IMR-90 (cell line): ENCODE data around the gene MYT1. TPM values are rescaled to one million over a fixed set of nuclear protein-coding genes. Genes with fewer than 3 reads are reported as not detected.
"Not testable (repeated sequence)": the region's sequence is repeated elsewhere in the genome, so short reads cannot be mapped to it uniquely, and the experiment has no call there.

Source experiments
- ATAC-seq: fragments of 200-7000 bp; cut with Tn5 transposase; 2 replicates; pipeline ENCODE4 v1.9.1; 2020; ENCODE audit warnings: low read depth, mild to moderate bottlenecking, moderate library complexity
- BruUV-seq: library from RNA; stranded (reverse); fragments of 400-500 nt; replicated peaks from 2 replicates; lab custom pipeline; 2021; lab: Mats Ljungman, UMichigan
- CTCF ChIA-PET: fragments of 300-600 bp; formaldehyde crosslinking; extraction: SDS; loops from one replicate; lab custom pipeline; 2021; ENCODE audit warnings: antibody characterized with exemption; lab: Yijun Ruan, JAX
- POLR2A ChIA-PET: fragments of 300-600 bp; sonication (Branson Sonifier 250); formaldehyde crosslinking; loops from one replicate; lab custom pipeline; 2022; ENCODE audit warnings: antibody characterized with exemption; ENCODE audit not compliant: unreplicated experiment; lab: Charles Lee
- DNase-seq: peaks from one replicate; pipeline ENCODE4 v3.0.0; 2013
- H2AFZ ChIP-seq: replicated peaks from 2 replicates; pipeline ENCODE3; 2013; ENCODE audit warnings: low read length, mild to moderate bottlenecking; ENCODE audit not compliant: poor library complexity
- H2AK5ac ChIP-seq: 2 replicates; pipeline ENCODE4 v1.6.1; 2013; ENCODE audit warnings: low read depth, low read length, inconsistent platforms
- H2AK9ac ChIP-seq: replicated peaks from 2 replicates; pipeline ENCODE3; 2013; ENCODE audit warnings: mild to moderate bottlenecking, low read depth, low read length, moderate library complexity; ENCODE audit not compliant: poor library complexity
- H2BK120ac ChIP-seq: 2 replicates; pipeline ENCODE4 v1.6.1; 2013; ENCODE audit warnings: low read depth, low read length, inconsistent platforms
- H2BK15ac ChIP-seq: 3 replicates; pipeline ENCODE4 v1.6.1; 2013; ENCODE audit warnings: low read depth, low read length, inconsistent platforms
- H2BK20ac ChIP-seq: 2 replicates; pipeline ENCODE4 v1.6.1; 2013; ENCODE audit warnings: low read depth, mild to moderate bottlenecking, inconsistent platforms, low read length, moderate library complexity
- H2BK5ac ChIP-seq: 2 replicates; pipeline ENCODE4 v1.6.1; 2013; ENCODE audit warnings: mild to moderate bottlenecking, low read depth, low read length, inconsistent platforms; ENCODE audit not compliant: poor library complexity, severe bottlenecking
- H3K14ac ChIP-seq: replicated peaks from 2 replicates; pipeline ENCODE4 v1.6.1; 2013; ENCODE audit warnings: low read depth, low read length, inconsistent platforms
- H3K18ac ChIP-seq: 2 replicates; pipeline ENCODE4 v1.6.1; 2013; ENCODE audit warnings: low read depth, low read length, control low read depth
- H3K23ac ChIP-seq: 2 replicates; pipeline ENCODE4 v1.6.1; 2013; ENCODE audit warnings: low read depth, low read length, inconsistent platforms
- H3K27ac ChIP-seq: 2 replicates; pipeline ENCODE4 v1.5.1; 2013; ENCODE audit warnings: mild to moderate bottlenecking, control low read depth, low read length; ENCODE audit not compliant: insufficient read depth
- H3K27me3 ChIP-seq: 2 replicates; pipeline ENCODE4 v1.6.1; 2013; ENCODE audit warnings: low read length; ENCODE audit not compliant: control insufficient read depth, insufficient read depth
- H3K36me3 ChIP-seq: 2 replicates; pipeline ENCODE4 v1.6.1; 2013; ENCODE audit warnings: low read length, mixed read lengths; ENCODE audit not compliant: control insufficient read depth, insufficient read depth
- H3K4ac ChIP-seq: 2 replicates; pipeline ENCODE4 v1.6.1; 2013; ENCODE audit warnings: low read depth, low read length, inconsistent platforms
- H3K4me1 ChIP-seq: 2 replicates; pipeline ENCODE4 v1.6.1; 2013; ENCODE audit warnings: low read length, mixed read lengths; ENCODE audit not compliant: control insufficient read depth, insufficient read depth
- H3K4me2 ChIP-seq: 2 replicates; pipeline ENCODE4 v1.6.1; 2013; ENCODE audit warnings: low read depth, mild to moderate bottlenecking, control low read depth, low read length, moderate library complexity
- H3K4me3 ChIP-seq: 2 replicates; pipeline ENCODE4 v1.5.1; 2013; ENCODE audit warnings: low read depth, mild to moderate bottlenecking, control low read depth, low read length, moderate library complexity; ENCODE audit not compliant: insufficient read depth
- H3K56ac ChIP-seq: 2 replicates; pipeline ENCODE4 v1.6.1; 2013; ENCODE audit warnings: low read length, inconsistent platforms; ENCODE audit not compliant: insufficient read depth; ENCODE audit errors: extremely low read depth
- H3K79me1 ChIP-seq, 2 experiments: 2 replicates each; pipeline ENCODE4 v1.6.1; 2013; ENCODE audit warnings: low read length in 2 of 2, inconsistent platforms in 1 of 2, low read depth in 1 of 2
- H3K9ac ChIP-seq: 2 replicates; pipeline ENCODE4 v1.6.1; 2013; ENCODE audit warnings: low read depth, low read length, control low read depth
- H3K9me1 ChIP-seq: 2 replicates; pipeline ENCODE4 v1.6.1; 2013; ENCODE audit warnings: low read length, inconsistent platforms; ENCODE audit not compliant: insufficient read depth
- H3K9me3 ChIP-seq: 2 replicates; pipeline ENCODE4 v1.6.1; 2013; ENCODE audit warnings: low read length; ENCODE audit not compliant: control insufficient read depth, insufficient read depth
- H4K20me1 ChIP-seq: 2 replicates; pipeline ENCODE4 v1.6.1; 2013; ENCODE audit warnings: low read length, inconsistent platforms; ENCODE audit not compliant: insufficient read depth
- H4K5ac ChIP-seq: 2 replicates; pipeline ENCODE4 v1.6.1; 2013; ENCODE audit warnings: mild to moderate bottlenecking, low read depth, low read length, control low read depth
- H4K8ac ChIP-seq, 2 experiments: 2 replicates each; pipeline ENCODE4 v1.6.1; 2013; ENCODE audit warnings: low read depth in 2 of 2, low read length in 2 of 2, control low read depth in 1 of 2, inconsistent platforms in 1 of 2
- H4K91ac ChIP-seq: 2 replicates; pipeline ENCODE4 v1.6.1; 2013; ENCODE audit warnings: low read depth, low read length, inconsistent platforms; ENCODE audit not compliant: insufficient read depth
- WGBS, 2 experiments: methylation state at CpG; one replicate each; pipeline versions ENCODE4 v1.1.5 to v1.1.7; 2013; ENCODE audit warnings: missing lambda C conversion rate in 2 of 2; ENCODE audit not compliant: insufficient read length in 1 of 2; ENCODE audit errors: extremely low coverage in 2 of 2; 5-methylcytosine and 5-hydroxymethylcytosine counted together
- dilution Hi-C: fragments of 300-500 bp; cut with HindIII; formaldehyde crosslinking; loops from one replicate; pipeline ENCODE4 v1.14.3; 2018; ENCODE audit warnings: low sequenced_read_pairs; ENCODE audit not compliant: unreplicated experiment
- in situ Hi-C: fragments of 300-500 bp; cut with MboI; formaldehyde crosslinking; loops from 3 replicates; pipeline ENCODE4 v1.14.3; 2019; ENCODE audit warnings: low sequenced_read_pairs, inconsistent platforms, mixed read lengths
- intact Hi-C: fragments of 100-400 bp; cut with micrococcal nuclease; formaldehyde crosslinking; loops from 2 replicates; pipeline ENCODE4 v1.10.0; 2022
- polyA plus RNA-seq, 3 experiments: library from polyadenylated mRNA; depleted of rRNA; stranded (reverse); fragments of >200 nt; gene quantifications; 2 replicates each; pipeline ENCODE4 v1.2.3, GENCODE V29; 2012; ENCODE audit warnings: low replicate concordance in 1 of 3
- total RNA-seq: library from RNA; depleted of rRNA; stranded (reverse); fragments of >200 nt; gene quantifications from 2 replicates; pipeline ENCODE4 v1.2.3, GENCODE V29; 2012

The MYT1 gene
- total and polyA plus RNA-seq, 2 of the 4 experiments (the other 2 are of a cell fraction), result not detected

GRCh38 chr20:64234921-64235565 lies 70.8 kb downstream of the MYT1 start:
- H2BK120ac ChIP-seq, H3K23ac ChIP-seq, H4K20me1 ChIP-seq, H4K8ac ChIP-seq, dilution Hi-C loops, H2BK5ac ChIP-seq, H3K4me3 ChIP-seq, in situ Hi-C loops, H3K56ac ChIP-seq, H4K91ac ChIP-seq, POLR2A ChIA-PET, intact Hi-C loops, H3K18ac ChIP-seq, H2BK15ac ChIP-seq, H3K9me3 ChIP-seq, H3K9me1 ChIP-seq, H2AFZ ChIP-seq, DNase-seq, H3K14ac ChIP-seq, H3K4me2 ChIP-seq, H3K4me1 ChIP-seq, H3K4ac ChIP-seq, ATAC-seq, H3K36me3 ChIP-seq, H2AK9ac ChIP-seq, H3K79me1 ChIP-seq, BruUV-seq, H2AK5ac ChIP-seq, CTCF ChIA-PET, H2BK20ac ChIP-seq, H3K9ac ChIP-seq, H4K5ac ChIP-seq, H3K27me3 ChIP-seq, H3K27ac ChIP-seq: not testable (repeated sequence)
- WGBS, 2 experiments, result no CpG with 5 or more reads among the region's 17 CpGs
